ENCODE results near the gene ADORA3. TPM values are rescaled to one million over a fixed set of nuclear protein-coding genes. Genes with fewer than 3 reads are reported as not detected.

Gene ADORA3
- polyA plus RNA-seq (not detected in 3 replicates), polyA minus RNA-seq (not detected in 3 replicates)
- polyA plus RNA-seq (2011; ENCODE audit: low read depth), result not detected
- polyA plus RNA-seq (2011; cell fraction: cytosol; rRNA removed), result not detected in 2 replicates
- polyA plus RNA-seq (2011; cell fraction: nucleus; rRNA removed), result not detected in 2 replicates
- polyA plus RNA-seq (2012; ENCODE audit: low replicate concordance), result not detected in 2 replicates
- polyA minus RNA-seq (2011; cell fraction: cytosol; rRNA and poly(A)+ RNA removed), result not detected
- polyA minus RNA-seq (2011; cell fraction: nucleus; rRNA and poly(A)+ RNA removed), result not detected in 2 replicates

DNA sequence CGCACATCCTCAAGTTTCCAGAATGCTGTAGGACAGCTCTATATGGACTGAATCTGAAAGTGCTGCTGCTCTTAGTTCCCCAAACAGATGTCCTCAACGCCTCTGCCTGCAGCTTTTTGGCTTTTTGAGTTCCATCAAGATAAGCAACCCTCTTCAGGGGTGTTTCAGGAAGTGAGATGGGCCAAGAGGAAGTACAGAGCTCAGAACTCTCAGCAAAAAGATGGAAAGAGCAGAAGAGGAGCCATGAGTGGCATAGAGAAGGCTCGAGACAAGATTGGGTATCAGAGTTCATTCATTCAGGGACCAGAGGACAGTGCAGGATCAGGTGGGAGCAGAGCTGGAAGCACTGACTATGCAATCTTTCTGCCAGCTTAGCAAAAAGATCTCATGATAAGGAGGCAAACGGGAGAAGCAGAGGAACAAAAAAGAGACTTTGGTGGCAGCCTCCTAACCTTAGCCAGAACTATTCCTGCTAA is at the start of gene ADORA3, which contains the start of gene TMIGD3:
TSS of gene ADORA3 (minus strand) at position 49 of the 476 bp plus-strand sequence. CDS start 279 bp downstream, outside the sequence.
TSS of gene TMIGD3 (minus strand) at position 49 of the 476 bp plus-strand sequence. CDS start 279 bp downstream, outside the sequence.
- H3K4me1 ChIP-seq (ENCODE audit: control insufficient read depth, extremely low read depth, insufficient read depth, low read length), result peaks cover 14% of the 10 kb centered on the region
- dilution Hi-C loops (cut with MboI; ENCODE audit: extremely low pct_ligation_motif_present, low sequenced_read_pairs), result no loop called here
- DNase-seq (ENCODE audit: low read depth, low spot score) (no peak), FAIRE-seq (no peak)
- no peaks in the 10 kb centered on the region for H3K79me2 ChIP-seq (ENCODE audit: control insufficient read depth, insufficient read depth, low read length)
- H3K4me2 ChIP-seq (ENCODE audit: control insufficient read depth, extremely low read depth, insufficient read depth, low read depth, low read length), result no peak within 1 kb of the TSS
- no peak within 1 kb of the TSS for H2AFZ ChIP-seq (ENCODE audit: control insufficient read depth, low read length)
- H3K36me3 ChIP-seq (ENCODE audit: control insufficient read depth in 2 of 2, extremely low read depth in 1 of 2, insufficient read depth in 2 of 2, low read length in 2 of 2), result no peaks in the 10 kb centered on the region
- H3K9me1 ChIP-seq (ENCODE audit: control insufficient read depth, extremely low read depth, insufficient read depth, low read length), result no peaks in the 10 kb centered on the region
- peaks cover 13% of the 10 kb centered on the region for H3K27me3 ChIP-seq (ENCODE audit: control insufficient read depth, extremely low read depth, insufficient read depth, low read length)
- H4K20me1 ChIP-seq (ENCODE audit: control insufficient read depth, extremely low read depth, insufficient read depth, low read length), result no peaks in the 10 kb centered on the region
- no peak within 1 kb of the TSS for H3K27ac ChIP-seq (ENCODE audit: control insufficient read depth, insufficient read depth, low read length)
- TF ChIP-seq EZH2 (IDR thresholded peaks at IDR 0.05; ENCODE audit: low read length), result no peak
- TF ChIP-seq, protein P1, sequence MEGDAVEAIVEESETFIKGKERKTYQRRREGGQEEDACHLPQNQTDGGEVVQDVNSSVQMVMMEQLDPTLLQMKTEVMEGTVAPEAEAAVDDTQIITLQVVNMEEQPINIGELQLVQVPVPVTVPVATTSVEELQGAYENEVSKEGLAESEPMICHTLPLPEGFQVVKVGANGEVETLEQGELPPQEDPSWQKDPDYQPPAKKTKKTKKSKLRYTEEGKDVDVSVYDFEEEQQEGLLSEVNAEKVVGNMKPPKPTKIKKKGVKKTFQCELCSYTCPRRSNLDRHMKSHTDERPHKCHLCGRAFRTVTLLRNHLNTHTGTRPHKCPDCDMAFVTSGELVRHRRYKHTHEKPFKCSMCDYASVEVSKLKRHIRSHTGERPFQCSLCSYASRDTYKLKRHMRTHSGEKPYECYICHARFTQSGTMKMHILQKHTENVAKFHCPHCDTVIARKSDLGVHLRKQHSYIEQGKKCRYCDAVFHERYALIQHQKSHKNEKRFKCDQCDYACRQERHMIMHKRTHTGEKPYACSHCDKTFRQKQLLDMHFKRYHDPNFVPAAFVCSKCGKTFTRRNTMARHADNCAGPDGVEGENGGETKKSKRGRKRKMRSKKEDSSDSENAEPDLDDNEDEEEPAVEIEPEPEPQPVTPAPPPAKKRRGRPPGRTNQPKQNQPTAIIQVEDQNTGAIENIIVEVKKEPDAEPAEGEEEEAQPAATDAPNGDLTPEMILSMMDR (optimal IDR thresholded peaks at IDR 0.05 in 1 of 3, IDR thresholded peaks at IDR 0.05 in 1 of 3, conservative IDR thresholded peaks at IDR 0.05 in 1 of 3; ENCODE audit: extremely low read depth in 1 of 3, insufficient read depth in 2 of 3, low read length in 3 of 3), result no peak
- H3K4me3 ChIP-seq (ENCODE audit: control insufficient read depth in 2 of 3, extremely low read depth in 1 of 3, insufficient read depth in 2 of 3, low read depth in 1 of 3, low read length in 3 of 3), result no peak within 1 kb of the TSS
- no peaks in the 10 kb centered on the region for H3K9me3 ChIP-seq (ENCODE audit: control insufficient read depth, low read depth, low read length)
- no peak within 1 kb of the TSS for H3K9ac ChIP-seq (ENCODE audit: control insufficient read depth, extremely low read depth, insufficient read depth, low read length)

DNA sequence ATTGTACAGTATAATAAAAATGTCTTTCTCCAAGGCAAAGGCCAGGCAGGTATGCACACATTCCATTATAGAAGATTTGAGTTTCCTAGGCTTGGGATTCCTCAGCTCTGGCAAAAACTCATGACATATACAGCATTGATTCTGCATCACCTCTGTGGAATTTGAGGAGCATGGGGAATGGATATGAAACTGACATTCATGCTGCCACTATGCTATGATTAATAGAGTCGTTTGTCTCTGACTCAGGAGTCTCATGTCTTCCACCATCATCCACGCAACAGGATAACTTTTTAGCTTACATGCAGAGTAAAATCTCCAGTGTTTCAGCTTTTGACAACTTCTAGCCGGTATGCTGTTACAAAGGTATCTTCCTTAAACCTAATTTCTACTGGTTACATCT is 49.8 kb upstream of the ADORA3 start:
- H2AFZ ChIP-seq (ENCODE audit: control insufficient read depth, low read length), result no peak overlapping the region
- TF ChIP-seq, protein P1 (optimal IDR thresholded peaks at IDR 0.05 in 1 of 3, IDR thresholded peaks at IDR 0.05 in 1 of 3, conservative IDR thresholded peaks at IDR 0.05 in 1 of 3; ENCODE audit: extremely low read depth in 1 of 3, insufficient read depth in 2 of 3, low read length in 3 of 3), result no peak
- TF ChIP-seq EZH2 (IDR thresholded peaks at IDR 0.05; ENCODE audit: low read length), result no peak
- H3K79me2 ChIP-seq (ENCODE audit: control insufficient read depth, insufficient read depth, low read length), result no peaks in the 10 kb centered on the region
- peaks cover 20% of the 10 kb centered on the region for H3K4me1 ChIP-seq (ENCODE audit: control insufficient read depth, extremely low read depth, insufficient read depth, low read length)
- no peaks in the 10 kb centered on the region for H3K9me3 ChIP-seq (ENCODE audit: control insufficient read depth, low read depth, low read length)
- no peaks in the 10 kb centered on the region for H3K27me3 ChIP-seq (ENCODE audit: control insufficient read depth, extremely low read depth, insufficient read depth, low read length)
- no peaks in the 10 kb centered on the region for H3K36me3 ChIP-seq (ENCODE audit: control insufficient read depth in 2 of 2, extremely low read depth in 1 of 2, insufficient read depth in 2 of 2, low read length in 2 of 2)
- H3K9me1 ChIP-seq (ENCODE audit: control insufficient read depth, extremely low read depth, insufficient read depth, low read length), result no peaks in the 10 kb centered on the region
- H3K27ac ChIP-seq (ENCODE audit: control insufficient read depth, insufficient read depth, low read length), result peak overlapping the region; percentile 51
- no peak overlapping the region for H3K4me3 ChIP-seq (ENCODE audit: control insufficient read depth in 2 of 3, extremely low read depth in 1 of 3, insufficient read depth in 2 of 3, low read depth in 1 of 3, low read length in 3 of 3)
- no peaks in the 10 kb centered on the region for H4K20me1 ChIP-seq (ENCODE audit: control insufficient read depth, extremely low read depth, insufficient read depth, low read length)
- no peak overlapping the region for H3K9ac ChIP-seq (ENCODE audit: control insufficient read depth, extremely low read depth, insufficient read depth, low read length)
- peak; percentile 71 for DNase-seq (ENCODE audit: low read depth, low spot score)
- dilution Hi-C loops (cut with MboI; ENCODE audit: extremely low pct_ligation_motif_present, low sequenced_read_pairs), result no loop called here
- peak; percentile 97 for FAIRE-seq
- peak overlapping the region; percentile 0 for H3K4me2 ChIP-seq (ENCODE audit: control insufficient read depth, extremely low read depth, insufficient read depth, low read depth, low read length)

Measured in keratinocyte (primary cell).